GM21529 (cell line): ENCODE measurements around the gene ABHD18.
"Not testable (repeated sequence)": the region's sequence is repeated elsewhere in the genome, so short reads cannot be mapped to it uniquely, and the experiment has no call there.

Source experiments
- ATAC-seq: cut with Tn5 transposase; IDR thresholded peaks from one replicate; pipeline ENCODE4 v1.9.1; 2021; ENCODE audit not compliant: unreplicated experiment

Gene ABHD18

DNA sequence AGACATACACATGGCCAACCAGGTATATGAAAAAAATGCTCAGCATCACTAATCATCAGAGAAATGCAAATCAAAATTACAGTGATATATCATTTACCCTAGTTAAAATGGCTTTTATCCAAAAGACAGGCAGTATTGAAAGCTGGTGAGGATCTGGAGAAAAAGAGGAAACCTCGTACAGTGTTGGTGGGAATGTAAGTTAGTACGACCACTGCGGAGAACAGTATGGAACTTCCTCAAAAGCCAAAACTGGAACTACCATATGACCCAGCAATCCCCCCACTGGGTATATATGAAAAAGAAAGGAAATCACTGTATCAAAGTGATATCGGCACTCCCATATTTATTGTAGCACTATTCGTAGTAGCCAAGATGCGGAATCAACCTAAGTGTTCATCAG is 23.4 kb downstream of the ABHD18 start:
- no peak for ATAC-seq

DNA sequence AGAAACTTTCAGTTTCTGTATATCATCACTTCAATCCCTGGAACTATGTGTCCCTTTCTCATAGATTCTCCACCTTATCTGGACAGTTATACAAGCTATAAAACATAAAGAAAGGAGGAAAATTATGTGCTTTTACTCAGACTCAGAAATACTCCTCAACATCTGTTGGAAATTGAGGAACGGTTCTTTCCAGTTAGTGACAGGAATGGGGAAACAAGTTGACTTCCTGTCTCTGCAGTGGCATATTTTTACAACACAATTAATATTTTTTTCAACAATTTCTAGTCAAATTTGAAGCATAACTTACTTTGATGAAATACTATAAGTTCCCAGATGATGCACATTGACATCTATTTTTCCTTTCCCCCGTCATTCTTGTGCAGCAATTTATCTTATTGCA is 27.9 kb downstream of the ABHD18 start:
- ATAC-seq = no peak

GRCh38 chr4:127995776-127996175 is 30.6 kb downstream of the ABHD18 start:
- no peak for ATAC-seq

GRCh38 chr4:127996521-127996920 is 31.3 kb downstream of the ABHD18 start:
- not testable (repeated sequence) for ATAC-seq

- ATAC-seq = peak; percentile 98
Measured at GRCh38 chr4:127997534-127998388, 32.6 kb downstream of the ABHD18 start.

DNA sequence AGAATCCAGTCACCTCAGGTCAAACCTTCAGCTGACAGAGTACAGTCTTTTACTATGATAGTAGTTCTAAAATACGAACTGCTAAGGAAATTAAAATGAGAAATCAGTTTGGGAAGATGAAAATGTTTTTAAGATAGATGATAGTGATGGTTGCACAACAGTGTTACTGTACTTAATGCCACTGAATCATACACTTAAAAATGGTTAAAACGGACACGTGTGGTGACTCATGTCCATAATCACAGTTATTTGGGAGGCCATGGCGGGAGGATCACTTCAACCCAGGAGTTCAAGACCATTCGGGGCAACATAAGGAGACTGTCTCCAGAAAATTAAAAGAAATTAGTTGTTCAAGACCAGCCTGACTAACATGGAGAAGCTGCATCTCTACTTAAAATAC is 41.4 kb downstream of the ABHD18 start:
- ATAC-seq = no peak

- no peak for ATAC-seq
Measured at GRCh38 chr4:128009428-128009827, 44.2 kb downstream of the ABHD18 start.

DNA sequence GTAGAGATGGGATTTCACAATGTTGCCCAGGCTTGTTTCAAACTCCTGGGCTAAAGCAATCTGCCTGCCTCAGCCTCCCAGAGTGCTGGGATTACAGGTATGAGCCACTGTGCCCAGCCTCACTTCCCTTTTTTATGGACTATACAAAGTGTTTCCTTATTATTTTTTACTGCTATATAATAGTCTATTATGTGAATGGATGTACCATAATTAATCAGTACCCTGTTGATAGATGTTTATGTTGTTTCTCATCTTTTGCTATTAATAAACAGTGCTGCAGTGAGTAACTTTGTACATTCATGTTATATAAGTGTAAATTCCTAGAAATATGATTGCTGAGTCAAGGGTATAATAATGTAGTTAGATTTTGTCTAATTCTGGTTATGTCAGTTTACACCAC is 60.1 kb downstream of the ABHD18 start:
- no peak for ATAC-seq

- ATAC-seq = no peak
Measured at GRCh38 chr4:128029907-128030306, 64.7 kb downstream of the ABHD18 start.

GRCh38 chr4:128031756-128032384 is 66.7 kb downstream of the ABHD18 start:
- ATAC-seq = no peak

DNA sequence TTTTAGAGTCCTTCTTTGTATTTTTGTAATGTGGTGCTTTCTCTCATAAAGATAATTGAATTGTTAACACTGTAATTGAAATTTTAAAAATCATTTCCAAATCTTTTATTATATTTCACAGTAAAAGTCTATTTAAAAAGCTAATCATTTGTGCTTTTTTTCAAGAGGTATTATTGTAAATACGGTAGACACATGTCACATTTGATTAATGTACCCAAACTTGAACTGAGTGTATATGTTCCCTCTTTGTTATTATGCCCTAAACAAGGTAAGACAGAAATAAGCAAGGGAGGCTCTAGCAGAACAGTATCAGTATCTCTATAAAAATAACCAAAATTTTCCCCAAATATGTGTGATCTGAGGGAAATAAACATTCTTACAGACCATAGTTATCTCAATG is 74.4 kb downstream of the ABHD18 start:
- ATAC-seq = no peak

GRCh38 chr4:128047019-128047418 is 81.8 kb downstream of the ABHD18 start:
- ATAC-seq = not testable (repeated sequence)

DNA sequence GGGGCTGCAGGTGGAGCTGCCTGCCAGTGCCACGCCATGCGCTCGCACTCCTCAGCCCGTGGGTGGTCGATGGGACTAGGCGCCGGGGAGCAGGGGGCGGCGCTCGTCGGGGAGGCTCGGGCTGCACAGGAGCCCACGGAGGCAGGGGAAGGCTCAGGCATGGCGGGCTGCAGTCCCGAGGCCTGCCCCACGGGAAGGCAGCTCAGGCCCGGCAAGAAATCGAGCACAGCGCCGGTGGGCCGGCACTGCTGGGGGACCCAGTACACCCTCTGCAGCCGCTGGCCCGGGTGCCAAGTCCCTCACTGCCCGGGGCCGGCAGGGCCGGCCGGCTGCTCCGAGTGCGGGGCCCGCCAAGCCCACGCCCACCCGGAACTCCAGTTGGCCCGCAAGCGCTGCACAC is 82.3 kb downstream of the ABHD18 start:
- ATAC-seq = not testable (repeated sequence)

DNA sequence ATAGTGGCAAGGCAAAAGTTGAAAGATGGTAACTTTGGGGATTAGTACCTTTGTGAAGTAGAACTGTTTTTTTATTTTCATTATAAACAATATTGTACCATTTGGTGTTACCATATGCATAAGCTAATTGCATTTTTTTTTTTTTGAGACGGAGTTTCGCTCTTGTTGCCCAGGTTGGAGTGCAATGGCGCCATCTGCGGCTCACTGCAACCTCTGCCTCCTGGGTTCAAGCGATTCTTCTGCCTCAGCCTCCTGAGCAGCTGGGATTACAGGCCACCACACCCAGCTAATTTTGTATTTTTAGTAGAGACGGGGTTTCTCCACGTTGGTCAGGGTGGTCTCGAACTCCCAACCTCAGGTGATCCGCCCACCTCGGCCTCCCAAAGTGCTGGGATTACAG is 86.0 kb downstream of the ABHD18 start:
- ATAC-seq = not testable (repeated sequence)

GRCh38 chr4:128054907-128055306 is 89.7 kb downstream of the ABHD18 start:
- not testable (repeated sequence) for ATAC-seq

- not testable (repeated sequence) for ATAC-seq
Measured at GRCh38 chr4:128055441-128056206, 90.4 kb downstream of the ABHD18 start.

GRCh38 chr4:128056396-128056795 is 91.2 kb downstream of the ABHD18 start:
- no peak for ATAC-seq

GRCh38 chr4:128060121-128060698 is 95.0 kb downstream of the ABHD18 start:
- no peak for ATAC-seq

- peak; percentile 87 for ATAC-seq
Measured at GRCh38 chr4:128060699-128061565, 95.7 kb downstream of the ABHD18 start, which contains the start of gene LARP1B. TSS of gene LARP1B (plus strand) at chr4:128061312. CDS start at chr4:128074952, 13,640 bp downstream.
